ENCODE measurements around the gene NOL12. TPM values are rescaled to one million over a fixed set of nuclear protein-coding genes. Genes with fewer than 3 reads are reported as not detected.
A peak's percentile ranks its signal among the peaks of the same experiment; 100 is the strongest.

Gene NOL12
- total RNA-seq, 1 experiment from 2014 or later = 42.2 TPM

GRCh38 chr22:37659066-37659896, 26.9 kb upstream of the NOL12 start:
- no peak for DNase-seq (ENCODE audit: extremely low read depth, low read depth)

GRCh38 chr22:37659897-37660708, 26.0 kb upstream of the NOL12 start:
- DNase-seq (ENCODE audit: extremely low read depth, low read depth) = no peak

GRCh38 chr22:37660709-37661045, 25.5 kb upstream of the NOL12 start:
- no peak for DNase-seq (ENCODE audit: extremely low read depth, low read depth)

- no peak for DNase-seq (ENCODE audit: extremely low read depth, low read depth)
Measured at GRCh38 chr22:37661160-37661924, 24.8 kb upstream of the NOL12 start.

- no peak for DNase-seq (ENCODE audit: extremely low read depth, low read depth)
Measured at GRCh38 chr22:37662039-37662438, 24.1 kb upstream of the NOL12 start.

- DNase-seq (ENCODE audit: extremely low read depth, low read depth) = no peak
Measured at GRCh38 chr22:37663521-37664140, 22.5 kb upstream of the NOL12 start.

- no peak for DNase-seq (ENCODE audit: extremely low read depth, low read depth)
Measured at GRCh38 chr22:37664249-37665101, 21.7 kb upstream of the NOL12 start.

GRCh38 chr22:37665487-37665886, 20.7 kb upstream of the NOL12 start:
- no peak for DNase-seq (ENCODE audit: extremely low read depth, low read depth)

GRCh38 chr22:37669586-37669985, 16.6 kb upstream of the NOL12 start:
- no peak for DNase-seq (ENCODE audit: extremely low read depth, low read depth)

GRCh38 chr22:37672206-37672919, 13.8 kb upstream of the NOL12 start:
- DNase-seq (ENCODE audit: extremely low read depth, low read depth) = no peak

GRCh38 chr22:37672920-37673455, 13.2 kb upstream of the NOL12 start:
- DNase-seq (ENCODE audit: extremely low read depth, low read depth) = no peak

- no peak for DNase-seq (ENCODE audit: extremely low read depth, low read depth)
Measured at GRCh38 chr22:37674248-37674647, 11.9 kb upstream of the NOL12 start.

- peak; percentile 88 for DNase-seq (ENCODE audit: extremely low read depth, low read depth)
Measured at GRCh38 chr22:37674951-37675929, 10.9 kb upstream of the NOL12 start, which contains the start of gene LGALS1. LGALS1 (plus strand) TSS chr22:37675636; CDS start chr22:37675703, 67 bp downstream.

GRCh38 chr22:37675930-37676735, 10.0 kb upstream of the NOL12 start:
- DNase-seq (ENCODE audit: extremely low read depth, low read depth) = no peak

- peak; percentile 75 for DNase-seq (ENCODE audit: extremely low read depth, low read depth)
Measured at GRCh38 chr22:37676736-37677492, 9.2 kb upstream of the NOL12 start.

- no peak for DNase-seq (ENCODE audit: extremely low read depth, low read depth)
Measured at GRCh38 chr22:37677493-37677974, 8.6 kb upstream of the NOL12 start.

Measured in NCI-H460 (cell line).